Fibroblast of skin of left quadriceps (primary cell): ENCODE data around the gene CGREF1.
"Not testable (repeated sequence)": the region's sequence is repeated elsewhere in the genome, so short reads cannot be mapped to it uniquely, and the experiment has no call there.

Experiments
- DNase-seq, 2 experiments: peaks; one replicate each; pipeline ENCODE4 v3.0.0-alpha.2; 2013; ENCODE audit warnings: low read depth in 2 of 2

The CGREF1 gene

DNA sequence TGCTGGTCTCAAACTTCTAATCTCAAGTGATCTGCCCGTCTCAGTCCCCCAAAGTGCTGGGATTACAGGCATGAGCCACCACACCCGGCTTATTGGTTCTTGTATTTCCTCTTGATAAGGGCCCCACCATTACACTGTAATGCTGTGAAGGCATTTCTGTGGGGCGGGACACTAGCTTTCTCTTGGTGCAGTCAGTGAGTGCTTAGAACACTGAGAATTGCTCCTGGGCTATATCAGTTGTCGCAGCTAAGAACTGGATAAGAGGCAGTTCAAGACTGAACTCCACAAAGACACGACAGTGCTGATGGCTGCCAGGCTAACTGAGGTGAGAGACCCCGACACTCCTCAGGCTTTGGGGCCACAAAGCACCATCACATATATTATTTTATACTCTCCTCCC, 30.3 kb downstream of the CGREF1 start:
- no peak for DNase-seq

- no peak for DNase-seq
Observed at GRCh38 chr2:27087823-27088410, 31.0 kb downstream of the CGREF1 start.

GRCh38 chr2:27086724-27087593, 32.0 kb downstream of the CGREF1 start, which contains the start of gene KHK:
KHK (plus strand) TSS chr2:27086772; CDS start chr2:27087260, 488 bp downstream.
- no peak for DNase-seq

- DNase-seq, result peak; percentile 80 to 82
Observed at GRCh38 chr2:27086090-27086723, 32.7 kb downstream of the CGREF1 start.

GRCh38 chr2:27085673-27086089, 33.2 kb downstream of the CGREF1 start:
- DNase-seq, result no peak

- no peak for DNase-seq
Observed at GRCh38 chr2:27085062-27085672, 33.8 kb downstream of the CGREF1 start.

GRCh38 chr2:27084297-27085061, 34.4 kb downstream of the CGREF1 start:
- DNase-seq, result no peak

DNA sequence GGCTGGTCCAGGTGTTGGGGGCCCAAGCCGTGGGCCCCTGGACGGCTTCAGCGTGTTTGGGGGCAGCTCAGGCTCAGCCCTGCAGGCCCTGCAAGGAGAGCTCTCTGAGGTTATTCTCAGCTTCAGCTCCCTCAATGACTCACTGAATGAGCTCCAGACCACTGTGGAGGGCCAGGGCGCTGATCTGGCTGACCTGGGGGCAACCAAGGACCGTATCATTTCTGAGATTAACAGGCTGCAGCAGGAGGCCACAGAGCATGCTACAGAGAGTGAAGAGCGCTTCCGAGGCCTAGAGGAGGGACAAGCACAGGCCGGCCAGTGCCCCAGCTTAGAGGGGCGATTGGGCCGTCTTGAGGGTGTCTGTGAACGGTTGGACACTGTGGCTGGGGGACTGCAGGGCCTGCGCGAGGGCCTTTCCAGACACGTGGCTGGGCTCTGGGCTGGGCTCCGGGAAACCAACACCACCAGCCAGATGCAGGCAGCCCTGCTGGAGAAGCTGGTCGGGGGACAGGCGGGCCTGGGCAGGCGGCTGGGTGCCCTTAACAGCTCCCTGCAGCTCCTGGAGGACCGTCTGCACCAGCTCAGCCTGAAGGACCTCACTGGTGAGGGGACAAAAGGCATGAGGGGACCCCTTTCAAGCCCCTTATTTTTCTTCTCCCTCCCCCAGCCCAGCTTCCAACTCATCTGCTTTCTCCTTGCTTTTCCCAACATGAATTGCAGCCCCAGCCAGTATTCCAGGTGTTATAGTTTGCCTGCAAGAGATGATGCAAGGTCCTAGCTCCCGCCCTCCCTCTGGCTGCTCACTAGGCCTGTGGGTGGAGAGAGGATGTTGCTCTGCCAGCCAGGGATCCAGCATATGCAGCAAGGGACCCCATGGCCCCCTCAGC, 35.3 kb downstream of the CGREF1 start:
- DNase-seq, result no peak

- DNase-seq, result no peak
Observed at GRCh38 chr2:27082773-27083409, 36.0 kb downstream of the CGREF1 start.

- DNase-seq, result no peak
Observed at GRCh38 chr2:27081984-27082772, 36.8 kb downstream of the CGREF1 start.

GRCh38 chr2:27080603-27080936, 38.4 kb downstream of the CGREF1 start:
- DNase-seq, result no peak

GRCh38 chr2:27080140-27080469, 38.8 kb downstream of the CGREF1 start:
- DNase-seq, result no peak

DNA sequence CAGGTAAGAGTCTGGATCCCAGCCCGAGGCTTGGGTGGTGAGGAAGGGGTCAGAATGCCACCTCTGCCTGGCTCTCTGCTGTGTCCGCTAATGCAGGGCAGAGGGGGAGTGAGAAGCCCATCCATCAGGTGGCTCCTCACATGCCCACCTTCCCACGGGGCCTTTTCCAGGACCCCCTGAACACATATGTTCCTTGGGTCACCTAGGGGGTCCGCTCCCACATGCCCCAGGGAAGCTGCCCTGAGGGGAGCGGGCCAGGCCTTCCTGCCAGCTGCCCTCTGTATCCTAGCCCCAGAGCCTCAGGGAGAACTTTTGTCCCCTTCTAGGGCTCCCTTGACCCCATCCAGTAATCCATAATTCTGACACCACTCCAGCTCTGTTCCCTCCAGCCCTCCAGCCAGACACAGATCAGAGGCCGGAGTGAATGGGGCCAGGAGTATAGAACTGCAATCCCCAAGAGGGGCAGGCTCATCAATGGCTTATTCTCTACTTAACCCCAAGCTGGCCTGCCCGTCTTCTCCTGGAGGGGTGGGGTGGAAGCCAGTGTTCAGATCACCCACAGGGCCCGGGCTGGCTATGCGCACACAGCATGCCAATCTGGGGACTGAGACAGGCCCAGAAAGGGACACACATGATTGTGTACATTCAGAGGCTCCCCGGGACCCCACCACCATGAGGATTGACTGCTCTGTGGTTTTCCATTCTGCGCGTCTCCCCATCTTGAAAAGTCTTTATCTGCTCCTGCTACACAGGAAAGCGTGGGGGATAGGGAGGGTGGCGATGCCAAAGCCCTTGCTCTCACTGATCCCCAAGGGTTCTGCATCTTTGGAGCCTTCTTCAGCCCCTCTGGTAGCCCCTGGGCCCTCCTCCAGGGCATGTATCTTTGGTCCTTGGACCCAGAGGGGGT, 39.4 kb downstream of the CGREF1 start:
- no peak for DNase-seq

DNA sequence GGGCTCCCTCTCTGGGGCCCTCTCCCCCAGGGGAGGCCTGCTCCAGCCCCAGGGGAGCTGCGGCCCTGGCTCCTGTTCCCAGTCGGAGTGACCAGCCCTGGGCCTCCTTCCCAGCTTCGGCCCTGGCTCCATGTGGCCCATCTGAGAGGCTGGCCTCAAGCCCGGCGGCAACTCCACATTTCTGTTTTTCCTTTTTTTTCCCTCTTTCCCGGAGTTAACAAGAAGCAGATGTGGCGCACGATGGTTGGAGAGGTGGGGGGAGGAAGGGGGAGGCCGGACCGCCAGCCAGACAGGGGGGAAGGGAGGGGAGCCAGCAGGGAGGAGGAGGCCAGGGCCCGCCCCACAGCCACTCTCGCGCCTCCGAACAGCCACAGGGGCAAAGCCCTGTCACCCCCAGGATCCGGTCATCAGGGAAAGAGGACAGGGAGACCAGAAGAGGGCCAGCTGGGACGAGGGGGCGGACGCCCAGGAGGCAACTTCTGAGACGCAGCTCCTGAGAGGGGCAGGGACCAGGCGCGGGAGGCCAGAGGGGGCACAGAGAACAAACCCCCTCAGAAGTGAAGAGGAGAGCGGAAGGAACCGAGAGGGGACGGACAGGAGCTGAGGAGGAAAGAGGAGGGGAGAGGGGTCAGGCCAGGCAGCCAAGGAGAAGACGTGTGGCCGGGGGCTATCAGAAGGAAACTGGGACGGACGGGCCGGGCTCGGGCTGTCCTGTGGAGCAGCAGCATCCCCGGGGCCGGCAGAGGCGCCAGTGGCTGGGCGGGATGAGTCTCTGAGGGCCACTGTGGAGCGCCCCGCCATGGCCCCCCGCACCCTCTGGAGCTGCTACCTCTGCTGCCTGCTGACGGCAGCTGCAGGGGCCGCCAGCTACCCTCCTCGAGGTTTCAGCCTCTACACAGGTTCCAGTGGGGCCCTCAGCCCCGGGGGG, 40.4 kb downstream of the CGREF1 start, which contains the start of gene EMILIN1:
Gene EMILIN1, plus strand, starts transcription at position 349 of the 928 bp plus-strand sequence. Its CDS starts 451 bp downstream, at position 800.
- DNase-seq, result peak; percentile 94

DNA sequence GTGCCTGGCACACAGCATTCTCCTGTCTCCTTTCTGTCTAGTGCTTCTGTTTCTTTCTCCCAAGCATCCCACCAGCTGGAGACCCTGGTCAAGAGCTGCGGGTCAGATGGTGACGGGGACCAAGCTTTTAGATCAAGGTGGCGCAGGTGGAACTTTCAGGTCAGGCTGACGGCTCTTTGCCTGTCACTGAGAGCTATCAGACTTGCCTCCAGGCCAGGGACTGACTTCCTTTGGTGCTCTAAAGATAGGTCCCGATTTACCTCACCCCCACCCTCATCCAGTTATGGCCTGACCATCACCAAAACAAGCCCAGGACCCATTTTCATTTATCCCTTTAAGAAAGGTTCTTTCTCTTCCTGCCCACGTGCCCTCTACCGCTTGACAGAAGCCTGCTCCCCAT, 41.7 kb downstream of the CGREF1 start:
- no peak for DNase-seq

GRCh38 chr2:27076323-27076722, 42.6 kb downstream of the CGREF1 start:
- DNase-seq, result no peak

- not testable (repeated sequence) for DNase-seq
Observed at GRCh38 chr2:27075566-27075871, 43.4 kb downstream of the CGREF1 start.
